GM19240 (cell line): ENCODE results near the gene PARVB.
A peak's percentile ranks its signal among the peaks of the same experiment; 100 is the strongest.

Experiments
- DNase-seq: peaks from one replicate; pipeline ENCODE4 v3.0.0; 2011; ENCODE audit warnings: low spot score; ENCODE audit not compliant: insufficient read length

The PARVB gene

GRCh38 chr22:44157916-44158618, 134.0 kb downstream of the PARVB start:
- no peak for DNase-seq

GRCh38 chr22:44158816-44159215, 134.7 kb downstream of the PARVB start:
- DNase-seq = no peak

- DNase-seq = no peak
Observed at GRCh38 chr22:44159221-44159620, 135.1 kb downstream of the PARVB start.

GRCh38 chr22:44159811-44160210, 135.7 kb downstream of the PARVB start:
- no peak for DNase-seq

- no peak for DNase-seq
Observed at GRCh38 chr22:44160421-44160820, 136.3 kb downstream of the PARVB start.

- DNase-seq = no peak
Observed at GRCh38 chr22:44161673-44162072, 137.6 kb downstream of the PARVB start.

- DNase-seq = no peak
Observed at GRCh38 chr22:44162960-44163359, 138.9 kb downstream of the PARVB start.

GRCh38 chr22:44163536-44163935, 139.4 kb downstream of the PARVB start:
- no peak for DNase-seq

GRCh38 chr22:44164031-44164430, 139.9 kb downstream of the PARVB start:
- no peak for DNase-seq

- no peak for DNase-seq
Observed at GRCh38 chr22:44165286-44165874, 141.3 kb downstream of the PARVB start.

GRCh38 chr22:44166498-44167276, 142.6 kb downstream of the PARVB start:
- DNase-seq = no peak

GRCh38 chr22:44167501-44167900, 143.4 kb downstream of the PARVB start:
- DNase-seq = no peak

- DNase-seq = no peak
Observed at GRCh38 chr22:44168206-44168605, 144.1 kb downstream of the PARVB start.

GRCh38 chr22:44170470-44170869, 146.4 kb downstream of the PARVB start:
- no peak for DNase-seq

GRCh38 chr22:44171561-44171960, 147.5 kb downstream of the PARVB start:
- DNase-seq = no peak

GRCh38 chr22:44172370-44173108, 148.4 kb downstream of the PARVB start:
- peak; percentile 68 for DNase-seq

- DNase-seq = no peak
Observed at GRCh38 chr22:44173154-44173553, 149.1 kb downstream of the PARVB start.

- DNase-seq = no peak
Observed at GRCh38 chr22:44175676-44176075, 151.6 kb downstream of the PARVB start.

GRCh38 chr22:44179196-44179988, 155.3 kb downstream of the PARVB start:
- DNase-seq = no peak

- DNase-seq = no peak
Observed at GRCh38 chr22:44179989-44180705, 156.0 kb downstream of the PARVB start.
